GM12878 (cell line): Measurements from ENCODE around the gene UBASH3B.

Experiments
- SMC3 ChIP-seq: IDR thresholded peaks from 2 replicates; pipeline ENCODE4 v1.6.1; 2011; ENCODE audit warnings: low read length, improper control_type of control experiment, borderline replicate concordance
- TF ChIP-seq, protein P1 (sequence below): fragments of 450-650 bp; IDR thresholded peaks from 2 replicates; pipeline ENCODE4 v1.6.1; 2017; ENCODE audit warnings: mild to moderate bottlenecking

DNA sequence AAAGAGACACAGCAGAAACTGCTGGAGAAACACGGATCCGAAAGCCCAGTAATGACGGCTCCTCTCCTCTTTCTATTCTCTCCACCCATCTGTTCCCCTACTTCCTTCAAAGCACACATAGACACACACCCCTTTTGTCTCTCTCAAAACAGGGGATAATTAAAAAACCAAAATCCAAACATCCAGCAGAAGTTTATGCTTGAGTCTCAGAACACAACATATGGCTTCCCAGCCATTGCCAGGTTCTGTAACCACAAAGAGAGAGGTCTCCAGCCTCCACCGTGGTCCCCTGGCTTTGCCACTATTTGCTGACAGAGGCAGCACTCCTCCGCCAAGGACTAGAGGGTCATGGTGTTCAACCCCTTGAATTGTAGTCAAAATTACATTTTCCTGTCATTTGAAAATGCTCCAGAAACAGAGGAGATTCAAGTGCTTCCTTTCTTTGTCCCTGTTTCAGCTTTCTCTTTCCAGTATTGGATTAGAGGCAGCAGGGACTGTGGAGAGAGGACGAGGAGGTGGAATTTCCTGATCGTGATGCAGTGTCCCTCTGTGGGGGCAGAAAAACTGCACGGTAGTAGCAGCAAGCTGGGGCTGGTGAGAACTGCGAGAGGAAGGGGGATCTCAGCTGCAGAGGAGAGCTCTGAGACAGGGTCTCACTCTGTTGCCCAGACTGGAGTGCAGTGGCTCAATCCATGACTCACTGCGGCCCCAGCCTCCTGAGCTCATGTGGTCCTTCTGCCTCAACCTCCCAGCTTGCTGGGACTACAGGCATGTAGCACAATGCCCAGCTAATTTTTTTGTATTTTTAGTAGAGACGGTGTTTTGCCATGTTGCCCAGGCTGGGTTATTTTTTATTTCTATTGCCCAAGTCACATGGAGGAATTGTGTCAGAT lies 60.3 kb downstream of the UBASH3B start:
- TF ChIP-seq, protein P1, sequence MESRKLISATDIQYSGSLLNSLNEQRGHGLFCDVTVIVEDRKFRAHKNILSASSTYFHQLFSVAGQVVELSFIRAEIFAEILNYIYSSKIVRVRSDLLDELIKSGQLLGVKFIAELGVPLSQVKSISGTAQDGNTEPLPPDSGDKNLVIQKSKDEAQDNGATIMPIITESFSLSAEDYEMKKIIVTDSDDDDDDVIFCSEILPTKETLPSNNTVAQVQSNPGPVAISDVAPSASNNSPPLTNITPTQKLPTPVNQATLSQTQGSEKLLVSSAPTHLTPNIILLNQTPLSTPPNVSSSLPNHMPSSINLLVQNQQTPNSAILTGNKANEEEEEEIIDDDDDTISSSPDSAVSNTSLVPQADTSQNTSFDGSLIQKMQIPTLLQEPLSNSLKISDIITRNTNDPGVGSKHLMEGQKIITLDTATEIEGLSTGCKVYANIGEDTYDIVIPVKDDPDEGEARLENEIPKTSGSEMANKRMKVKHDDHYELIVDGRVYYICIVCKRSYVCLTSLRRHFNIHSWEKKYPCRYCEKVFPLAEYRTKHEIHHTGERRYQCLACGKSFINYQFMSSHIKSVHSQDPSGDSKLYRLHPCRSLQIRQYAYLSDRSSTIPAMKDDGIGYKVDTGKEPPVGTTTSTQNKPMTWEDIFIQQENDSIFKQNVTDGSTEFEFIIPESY = no peak
- TF ChIP-seq SMC3 = no peak
